NCI-H2029 (cell line): ENCODE results near the gene MAT2A.
"Not testable (repeated sequence)": the region's sequence is repeated elsewhere in the genome, so short reads cannot be mapped to it uniquely, and the experiment has no call there.

ENCODE experiments used
- DNase-seq: peaks from one replicate; lab custom pipeline; 2025; lab: John Stamatoyannopoulos, UW

MAT2A gene

DNA sequence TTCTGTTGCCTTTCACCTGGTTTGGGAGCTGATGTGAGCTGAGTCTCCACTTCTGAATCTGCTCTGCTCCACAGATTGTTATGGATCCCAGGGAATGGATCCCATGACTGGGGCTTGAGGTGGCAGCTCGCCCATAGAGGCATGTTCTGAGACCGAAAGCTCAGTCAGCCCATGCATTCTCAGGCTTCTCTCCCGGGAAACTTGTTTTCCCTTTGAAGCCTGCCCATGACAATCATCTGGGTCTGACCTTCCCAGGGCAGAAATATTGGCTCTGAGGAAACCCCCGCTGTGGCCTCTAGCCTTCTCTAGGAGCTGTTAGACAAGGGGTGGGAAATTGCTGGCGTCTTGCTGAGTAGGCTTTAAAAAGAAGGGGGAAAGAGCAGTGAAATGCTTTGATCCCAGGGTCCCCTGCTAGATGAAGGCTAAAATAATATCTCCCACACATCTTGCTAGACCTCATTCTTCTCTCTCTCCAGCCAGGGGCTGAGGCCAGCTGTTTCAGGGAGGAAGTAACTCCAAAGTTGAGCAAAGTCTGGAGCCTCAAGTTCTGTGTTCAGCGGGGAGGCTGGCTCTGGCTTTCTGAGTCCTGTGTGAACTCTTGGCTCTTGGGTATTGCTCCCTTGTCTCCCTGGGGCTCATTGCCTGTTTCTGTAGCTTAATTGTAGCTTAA is 40.4 kb downstream of the MAT2A start:
- no peak for DNase-seq

DNA sequence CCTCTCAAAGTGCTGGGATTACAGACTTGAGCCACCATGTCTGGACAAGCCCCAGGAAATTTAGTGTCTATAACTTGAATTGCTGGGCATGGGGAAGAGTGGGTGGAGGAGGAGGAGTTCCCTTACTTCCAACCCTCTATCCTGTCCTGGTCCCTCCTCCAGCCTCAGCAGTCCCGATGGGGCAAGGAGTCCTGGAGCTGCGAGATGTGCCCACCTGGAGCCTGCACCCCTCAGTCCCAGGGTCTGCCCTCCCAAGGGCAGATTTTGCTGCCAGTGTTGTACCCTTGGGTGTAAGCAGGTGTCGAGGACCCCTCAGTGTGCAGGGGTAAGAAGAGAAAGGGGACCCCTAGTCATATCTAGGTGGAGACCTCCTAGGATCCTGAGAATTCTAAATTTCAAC is 41.2 kb downstream of the MAT2A start:
- DNase-seq: no peak

DNA sequence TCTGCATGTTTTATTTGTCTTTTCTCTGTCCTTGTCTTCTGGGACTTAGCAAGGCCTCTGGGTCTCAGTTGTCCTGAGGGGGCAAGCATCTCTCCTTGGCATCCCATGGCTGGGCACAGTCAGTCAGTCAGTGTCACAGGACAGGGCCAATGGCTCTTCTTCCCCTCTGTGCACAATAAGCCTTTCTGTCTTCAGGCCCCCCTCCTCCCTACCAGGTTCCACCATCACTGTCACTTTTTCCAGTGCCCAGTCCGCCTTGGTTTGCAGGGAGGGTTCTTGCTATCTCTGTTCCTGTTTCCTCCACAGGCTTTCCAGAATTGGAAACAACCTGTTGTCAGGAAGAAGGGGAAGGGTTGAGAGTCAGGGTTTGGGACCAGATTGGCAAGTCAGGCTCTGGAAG is 43.5 kb downstream of the MAT2A start:
- DNase-seq: no peak

DNA sequence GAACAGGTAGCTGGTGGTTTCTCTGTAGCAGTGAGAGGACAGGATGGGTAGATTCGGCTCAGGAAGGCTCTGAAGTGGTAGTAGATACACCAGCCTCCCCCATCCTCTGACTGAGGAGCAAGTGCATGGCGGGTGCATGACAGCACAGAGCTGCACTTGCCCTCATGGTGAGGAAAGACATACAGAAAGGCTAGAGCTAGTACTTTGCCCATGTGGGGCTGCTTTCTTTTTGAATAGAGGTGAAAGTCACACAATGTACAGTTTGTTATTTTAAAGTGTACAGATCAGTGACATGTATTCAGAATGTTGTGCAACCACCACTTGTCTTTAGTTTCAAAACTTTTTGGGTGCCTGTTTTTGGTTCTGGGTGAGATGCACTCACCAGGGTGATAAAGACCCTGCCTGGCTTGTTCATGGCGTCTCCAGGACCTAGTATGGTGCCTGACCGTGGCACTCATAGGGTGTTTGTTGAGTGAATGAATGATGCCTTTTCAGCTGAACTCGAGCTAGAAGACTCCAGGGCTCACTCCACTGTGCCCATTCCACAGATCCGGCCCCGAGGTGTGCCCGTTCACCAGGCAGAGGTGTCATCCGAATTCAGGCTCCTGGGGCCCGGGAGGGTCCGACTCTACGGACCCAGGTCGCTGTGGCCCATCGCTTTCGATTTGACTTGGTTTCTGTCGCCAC is 44.8 kb downstream of the MAT2A start:
- no peak for DNase-seq

DNA sequence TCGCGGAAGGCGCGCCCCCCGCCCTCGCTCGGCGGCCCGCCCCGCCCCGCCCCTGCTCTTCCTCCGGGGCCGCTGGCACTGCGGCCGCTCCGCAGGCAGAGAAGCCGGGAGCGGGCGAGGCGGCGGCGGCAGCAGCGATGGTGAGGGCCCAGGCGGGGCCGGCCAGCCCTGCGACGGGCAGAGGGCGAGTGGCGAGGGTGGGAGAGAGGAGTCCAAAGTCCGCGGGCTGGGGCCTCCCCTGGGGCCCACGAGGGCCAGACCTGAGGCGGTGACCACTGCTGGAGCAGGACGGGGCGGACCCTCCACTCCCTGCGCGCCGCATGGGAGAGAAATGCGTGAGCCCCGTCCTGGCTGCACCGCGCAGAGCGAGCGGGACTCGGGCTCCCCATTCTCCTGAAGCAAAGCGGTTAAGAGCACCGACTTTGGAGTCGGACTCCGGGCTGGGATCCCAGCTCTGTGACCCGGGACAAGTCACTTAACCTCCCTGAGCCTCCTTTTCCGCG is 45.4 kb downstream of the MAT2A start, which contains the start of gene VAMP5:
Gene VAMP5 (plus strand): TSS at position 78 of the 503 bp plus-strand sequence. CDS start 60 bp downstream, at position 138.
- DNase-seq: no peak

DNA sequence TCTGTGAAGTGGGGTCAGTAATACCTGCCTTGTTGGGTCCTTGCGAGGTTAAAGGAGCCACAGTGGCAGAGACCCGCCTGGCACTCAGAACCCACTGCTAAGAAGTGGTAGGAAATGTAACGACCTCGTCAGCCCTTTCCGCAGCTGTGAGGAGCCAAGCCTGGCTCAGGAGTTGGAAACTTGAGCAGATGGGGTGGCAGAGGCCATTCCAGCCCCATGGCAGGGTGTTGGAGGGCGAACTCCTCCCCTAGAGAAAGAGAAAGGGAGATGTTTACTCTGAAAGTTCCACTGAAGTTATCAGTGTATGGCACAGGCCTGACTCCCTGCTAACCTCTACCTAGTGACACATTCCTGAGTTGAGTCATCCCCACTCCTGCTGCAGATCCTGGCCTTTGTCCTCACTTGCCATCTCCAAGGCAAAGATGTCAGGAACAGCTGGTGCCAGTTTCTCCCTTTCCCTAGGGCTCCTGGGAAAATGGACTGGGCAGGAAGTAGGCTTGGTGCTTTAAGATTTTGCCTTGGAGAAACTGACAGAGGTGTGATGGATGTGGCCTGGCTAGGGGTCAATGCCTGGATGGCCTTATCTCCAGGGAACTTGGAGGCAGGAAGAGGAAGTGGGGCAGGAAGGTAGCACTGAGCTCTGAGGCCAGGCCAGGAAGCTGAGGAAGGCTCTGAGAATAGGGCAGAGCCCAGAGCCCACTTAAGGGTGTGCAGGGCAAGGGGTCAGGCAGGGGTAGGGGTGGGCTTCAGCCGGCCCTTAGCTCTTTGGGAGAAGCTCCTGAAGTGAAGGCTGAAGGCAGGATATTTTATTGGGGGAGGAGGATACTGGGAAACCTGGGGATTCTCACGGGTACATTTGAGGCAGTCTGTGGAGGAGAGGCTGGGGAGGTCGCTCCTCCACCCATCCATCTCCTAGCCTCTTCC is 46.2 kb downstream of the MAT2A start:
- no peak for DNase-seq

DNA sequence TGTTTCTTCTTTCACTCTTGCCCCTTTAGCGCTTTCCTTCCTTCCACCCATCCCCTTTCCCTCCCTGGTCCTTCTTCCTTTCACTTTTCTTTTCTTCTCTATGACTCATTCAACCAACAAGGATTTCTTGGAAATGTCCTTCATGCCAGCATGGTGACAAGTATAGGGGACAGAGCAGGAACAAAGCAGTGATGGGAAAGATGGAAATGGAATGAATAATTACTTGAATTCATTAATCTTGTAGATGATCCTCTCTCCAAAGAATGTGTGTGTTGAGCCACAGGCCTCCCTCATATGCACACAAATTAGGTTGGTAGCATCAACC is 46.8 kb downstream of the MAT2A start:
- no peak for DNase-seq

DNA sequence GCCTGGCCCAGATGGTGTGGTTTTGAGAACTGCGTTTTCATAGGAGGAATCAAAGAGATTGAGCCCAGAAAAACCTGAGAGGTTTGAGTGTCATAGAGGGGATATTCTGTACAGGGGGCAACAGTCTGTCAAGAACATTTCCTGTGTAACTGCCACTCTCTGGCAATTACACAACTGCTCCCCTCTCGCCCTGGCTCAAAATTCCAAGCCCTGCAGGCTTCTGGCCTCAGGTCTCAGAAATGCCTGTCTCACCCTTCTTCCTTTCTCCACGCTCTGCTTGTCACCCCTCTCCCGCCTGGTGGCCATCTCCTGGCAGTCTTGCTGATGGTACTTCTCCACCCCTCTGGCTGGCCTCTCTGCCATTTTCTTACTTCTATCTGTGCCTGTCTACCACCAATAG is 49.3 kb downstream of the MAT2A start:
- no peak for DNase-seq

DNA sequence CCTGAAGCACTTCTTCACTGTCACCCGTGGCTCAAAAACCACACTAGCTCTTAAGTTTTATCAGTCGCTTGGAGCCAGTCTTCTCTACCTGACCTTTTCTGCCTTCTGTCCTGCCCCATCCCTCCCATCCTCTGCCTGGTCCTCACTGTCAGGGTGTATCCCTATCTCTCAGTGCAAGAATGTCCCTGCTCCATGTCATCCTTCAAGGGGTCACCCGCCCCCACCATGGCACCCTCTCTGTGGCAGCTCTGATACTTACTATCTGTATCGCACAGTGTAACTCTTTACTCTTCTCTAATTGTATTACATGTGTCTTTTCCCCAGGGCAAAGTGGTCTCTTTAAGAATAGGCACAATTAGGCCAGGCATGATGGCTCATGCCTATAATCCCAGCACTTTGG is 49.7 kb downstream of the MAT2A start:
- no peak for DNase-seq

DNA sequence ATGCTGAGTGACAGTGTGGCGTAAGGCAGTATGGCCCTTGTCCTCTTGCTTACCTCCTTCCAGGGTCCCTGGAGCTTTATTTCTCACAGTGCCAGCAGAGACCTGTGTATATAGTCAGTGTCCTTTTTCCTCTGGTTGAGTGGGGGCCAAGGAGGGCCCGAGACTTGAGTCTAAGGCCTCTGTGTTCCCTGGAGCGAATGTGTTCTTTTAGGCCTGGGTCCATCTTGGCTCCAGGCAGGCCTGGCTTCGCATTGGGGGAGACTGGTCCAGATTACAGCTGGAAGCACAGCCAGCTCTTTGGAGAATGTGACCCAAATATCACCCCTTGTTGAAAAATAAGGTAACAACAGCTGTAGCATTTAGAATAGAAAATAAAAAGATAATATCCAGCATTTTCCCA is 50.2 kb downstream of the MAT2A start:
- no peak for DNase-seq

DNA sequence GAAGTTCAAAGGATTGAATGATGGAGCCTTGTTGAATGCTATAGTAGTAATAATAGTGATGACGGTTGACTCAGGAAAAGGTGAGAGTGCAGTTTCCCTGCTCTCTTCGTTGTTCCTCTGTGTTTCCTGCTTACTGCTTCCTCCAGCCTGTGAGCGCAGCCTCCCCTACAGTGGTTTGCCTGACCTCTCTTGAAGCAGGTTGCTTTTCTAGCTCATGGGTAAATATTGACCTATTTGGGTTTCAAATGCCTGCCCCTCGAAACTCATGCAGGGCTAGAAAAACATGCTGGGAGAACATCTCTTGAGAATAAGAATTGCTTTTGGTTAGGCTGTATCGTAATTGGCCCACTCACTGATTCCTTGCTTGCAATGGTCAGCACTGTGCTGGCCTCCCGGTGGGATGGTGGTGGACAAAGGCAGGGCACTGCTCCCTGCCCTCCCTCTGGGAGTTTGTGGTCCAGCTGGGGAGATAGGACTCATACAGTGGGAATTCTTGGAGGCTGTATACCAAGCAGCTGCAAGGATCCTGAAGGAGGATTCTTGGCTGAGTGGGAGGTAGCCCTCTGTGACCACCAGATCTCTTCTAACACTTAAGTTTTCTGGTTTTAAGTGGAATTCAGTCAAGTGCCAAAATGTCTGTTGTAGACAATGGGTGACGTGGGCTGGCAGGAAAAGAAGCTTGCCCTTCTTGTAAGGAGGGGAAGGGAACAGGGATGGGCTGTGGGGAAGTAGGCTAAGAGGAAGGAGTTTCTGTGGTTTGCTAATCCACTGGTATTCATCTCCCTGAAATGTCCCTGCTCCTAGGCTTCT is 51.2 kb downstream of the MAT2A start:
- DNase-seq: peak; percentile 50

DNA sequence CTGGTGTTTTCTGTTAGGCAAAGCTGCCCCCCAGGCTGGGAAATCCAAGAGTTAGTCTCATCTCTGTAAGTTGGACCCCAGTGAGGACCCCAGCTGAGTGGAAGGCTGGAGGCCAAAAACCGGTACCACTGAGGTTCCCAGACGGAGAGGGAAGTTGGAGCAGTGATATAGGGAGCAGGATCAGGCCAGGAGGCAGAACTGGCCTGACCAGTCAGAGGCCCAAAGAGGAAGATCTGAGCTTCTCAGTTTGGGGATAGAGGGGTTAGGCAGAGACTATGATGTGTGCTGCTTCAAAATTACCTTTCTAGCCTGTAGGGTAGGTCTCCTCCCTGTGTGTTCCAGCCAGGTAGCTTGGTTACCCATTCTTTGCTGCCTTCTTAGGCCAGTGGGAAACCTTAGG is 52.0 kb downstream of the MAT2A start:
- DNase-seq: no peak

DNA sequence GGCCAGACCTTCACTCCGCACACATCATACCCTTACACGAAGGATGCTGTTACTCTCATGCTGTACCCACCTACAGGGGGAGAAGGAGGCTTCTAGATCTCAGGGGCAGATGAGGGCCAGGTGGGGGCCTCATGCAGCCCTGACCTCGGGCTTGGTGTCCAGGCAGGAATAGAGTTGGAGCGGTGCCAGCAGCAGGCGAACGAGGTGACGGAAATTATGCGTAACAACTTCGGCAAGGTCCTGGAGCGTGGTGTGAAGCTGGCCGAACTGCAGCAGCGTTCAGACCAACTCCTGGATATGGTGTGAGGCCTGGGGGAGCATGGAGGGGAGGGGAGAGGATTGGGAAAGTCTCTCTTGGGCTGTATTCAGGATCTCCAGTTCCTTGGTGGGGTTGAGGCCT is 52.6 kb downstream of the MAT2A start:
- no peak for DNase-seq

DNA sequence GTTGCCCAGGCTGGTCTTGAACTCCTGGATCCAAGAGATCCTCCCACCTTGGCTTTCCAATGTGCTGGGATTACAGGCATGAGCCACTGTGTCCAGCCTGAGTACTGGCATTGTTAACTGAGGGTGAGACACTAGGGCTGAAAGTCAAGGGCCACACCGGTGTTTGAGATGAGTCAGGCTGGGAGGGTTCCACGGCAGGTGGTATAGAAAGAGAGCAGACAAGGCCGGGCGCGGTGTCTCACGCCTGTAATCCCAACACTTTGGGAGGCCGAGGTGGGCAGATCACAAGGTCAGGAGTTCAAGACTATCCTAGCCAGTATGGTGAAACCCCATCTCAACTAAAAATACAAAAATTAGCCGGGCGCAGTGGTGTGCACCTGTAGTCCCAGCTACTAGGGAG is 53.3 kb downstream of the MAT2A start:
- not testable (repeated sequence) for DNase-seq

DNA sequence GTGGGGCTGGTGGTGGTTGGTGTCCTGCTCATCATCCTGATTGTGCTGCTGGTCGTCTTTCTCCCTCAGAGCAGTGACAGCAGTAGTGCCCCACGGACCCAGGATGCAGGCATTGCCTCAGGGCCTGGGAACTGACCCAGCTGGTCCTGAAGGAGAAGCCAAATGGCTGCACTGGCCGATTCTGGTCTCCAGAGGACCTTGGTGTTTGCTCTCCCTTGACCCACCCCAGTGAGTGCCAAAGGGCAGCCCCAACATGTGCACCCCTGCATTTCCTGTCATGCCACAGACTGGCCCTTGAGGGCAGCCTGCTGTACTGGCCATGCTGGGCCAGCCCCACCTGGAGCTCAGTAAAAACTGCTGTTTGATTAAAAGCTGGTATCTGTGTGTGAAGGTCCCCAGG is 54.1 kb downstream of the MAT2A start:
- DNase-seq: no peak
